Measurements from ENCODE around the gene MUC5AC.
"Not testable (repeated sequence)": the region's sequence is repeated elsewhere in the genome, so short reads cannot be mapped to it uniquely, and the experiment has no call there.

MUC5AC gene

DNA sequence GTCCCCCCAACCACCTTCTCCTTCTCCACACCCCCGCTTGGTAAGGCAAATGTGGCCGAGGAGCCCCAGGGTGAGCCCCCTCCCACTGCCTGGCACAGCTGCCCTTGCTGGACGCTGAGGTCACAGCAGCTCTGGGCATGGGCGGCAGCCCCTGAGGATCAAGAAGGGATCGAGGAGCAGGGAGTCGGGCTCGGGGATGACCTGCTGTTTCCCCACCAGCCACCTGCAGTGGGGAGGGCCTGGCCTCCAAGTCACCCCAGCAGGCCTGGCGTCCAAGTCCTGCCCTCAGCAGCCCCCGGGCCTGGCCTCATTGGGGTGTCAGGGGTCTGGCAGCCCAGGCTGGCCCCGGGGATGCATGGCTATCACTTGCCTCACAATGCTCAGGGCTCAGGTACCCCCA, 23.7 kb downstream of the MUC5AC start:
- ChIA-PET CTCF (no interaction called here), POLR2A (no interaction called here)
- TF ChIP-seq FOXM1 (IDR thresholded peaks at IDR 0.05; ENCODE audit: borderline replicate concordance) (no peak), ZNF384 (IDR thresholded peaks at IDR 0.05) (no peak), FOXA1 (IDR thresholded peaks at IDR 0.05) (no peak), ELF4 (IDR thresholded peaks at IDR 0.05) (no peak), LEF1 (IDR thresholded peaks at IDR 0.05; ENCODE audit: borderline replicate concordance) (no peak), BHLHE40 (IDR thresholded peaks at IDR 0.05; ENCODE audit: borderline replicate concordance) (no peak)
- no peak for DNase-seq (ENCODE audit: extremely low spot score)

DNA sequence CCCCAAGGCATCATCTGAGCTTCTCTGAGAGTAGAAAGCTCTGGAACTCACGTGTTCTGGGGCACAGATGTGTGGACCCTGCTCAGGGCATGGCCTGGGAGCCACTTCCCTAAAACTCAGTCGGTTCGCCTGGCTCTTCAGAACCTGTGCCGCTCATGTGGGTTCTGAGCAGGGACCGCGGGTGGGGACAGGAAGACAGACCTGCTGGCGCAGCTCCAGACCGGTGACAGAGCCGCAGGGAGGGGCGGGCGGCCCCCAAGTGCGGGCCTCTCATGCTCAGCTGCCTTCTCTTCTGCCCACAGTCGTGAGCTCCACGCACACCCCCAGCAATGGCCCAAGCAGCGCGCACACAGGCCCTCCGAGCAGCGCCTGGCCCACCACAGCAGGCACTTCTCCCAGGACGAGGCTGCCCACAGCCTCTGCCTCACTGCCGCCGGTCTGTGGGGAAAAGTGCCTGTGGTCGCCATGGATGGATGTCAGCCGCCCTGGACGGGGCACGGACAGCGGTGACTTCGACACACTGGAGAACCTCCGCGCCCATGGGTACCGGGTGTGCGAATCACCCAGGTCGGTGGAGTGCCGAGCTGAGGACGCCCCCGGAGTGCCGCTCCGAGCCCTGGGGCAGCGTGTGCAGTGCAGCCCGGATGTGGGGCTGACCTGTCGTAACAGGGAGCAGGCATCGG, 24.2 kb downstream of the MUC5AC start:
- CTCF ChIA-PET: no interaction called here
- TF ChIP-seq TARDBP (IDR thresholded peaks at IDR 0.05) (no peak), LEF1 (IDR thresholded peaks at IDR 0.05; ENCODE audit: borderline replicate concordance) (no peak), FOXK2 (IDR thresholded peaks at IDR 0.05) (no peak), SUZ12 (IDR thresholded peaks at IDR 0.05) (no peak), FOXA1 (IDR thresholded peaks at IDR 0.05) (no peak), NFRKB (IDR thresholded peaks at IDR 0.05) (no peak), FOXM1 (IDR thresholded peaks at IDR 0.05; ENCODE audit: borderline replicate concordance) (no peak), CTBP1 (IDR thresholded peaks at IDR 0.05; ENCODE audit: borderline replicate concordance) (no peak), ARNT (IDR thresholded peaks at IDR 0.05) (no peak), HDGF (IDR thresholded peaks at IDR 0.05; ENCODE audit: borderline replicate concordance) (no peak), L3MBTL2 (conservative IDR thresholded peaks at IDR 0.05) (no peak), ZNF384 (IDR thresholded peaks at IDR 0.05) (no peak), ELF4 (IDR thresholded peaks at IDR 0.05) (no peak), SP1 (IDR thresholded peaks at IDR 0.05) (no peak), BHLHE40 (IDR thresholded peaks at IDR 0.05; ENCODE audit: borderline replicate concordance) (no peak)
- TF ChIP-seq, protein P1, sequence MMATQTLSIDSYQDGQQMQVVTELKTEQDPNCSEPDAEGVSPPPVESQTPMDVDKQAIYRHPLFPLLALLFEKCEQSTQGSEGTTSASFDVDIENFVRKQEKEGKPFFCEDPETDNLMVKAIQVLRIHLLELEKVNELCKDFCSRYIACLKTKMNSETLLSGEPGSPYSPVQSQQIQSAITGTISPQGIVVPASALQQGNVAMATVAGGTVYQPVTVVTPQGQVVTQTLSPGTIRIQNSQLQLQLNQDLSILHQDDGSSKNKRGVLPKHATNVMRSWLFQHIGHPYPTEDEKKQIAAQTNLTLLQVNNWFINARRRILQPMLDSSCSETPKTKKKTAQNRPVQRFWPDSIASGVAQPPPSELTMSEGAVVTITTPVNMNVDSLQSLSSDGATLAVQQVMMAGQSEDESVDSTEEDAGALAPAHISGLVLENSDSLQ (IDR thresholded peaks at IDR 0.05): no peak
- POLR2A ChIA-PET: no interaction called here
- no peak for DNase-seq (ENCODE audit: extremely low spot score)

GRCh38 chr11:1184139-1184538, 26.4 kb downstream of the MUC5AC start:
- DNase-seq (ENCODE audit: extremely low spot score); CTCF ChIA-PET; POLR2A ChIA-PET: not testable (repeated sequence)

DNA sequence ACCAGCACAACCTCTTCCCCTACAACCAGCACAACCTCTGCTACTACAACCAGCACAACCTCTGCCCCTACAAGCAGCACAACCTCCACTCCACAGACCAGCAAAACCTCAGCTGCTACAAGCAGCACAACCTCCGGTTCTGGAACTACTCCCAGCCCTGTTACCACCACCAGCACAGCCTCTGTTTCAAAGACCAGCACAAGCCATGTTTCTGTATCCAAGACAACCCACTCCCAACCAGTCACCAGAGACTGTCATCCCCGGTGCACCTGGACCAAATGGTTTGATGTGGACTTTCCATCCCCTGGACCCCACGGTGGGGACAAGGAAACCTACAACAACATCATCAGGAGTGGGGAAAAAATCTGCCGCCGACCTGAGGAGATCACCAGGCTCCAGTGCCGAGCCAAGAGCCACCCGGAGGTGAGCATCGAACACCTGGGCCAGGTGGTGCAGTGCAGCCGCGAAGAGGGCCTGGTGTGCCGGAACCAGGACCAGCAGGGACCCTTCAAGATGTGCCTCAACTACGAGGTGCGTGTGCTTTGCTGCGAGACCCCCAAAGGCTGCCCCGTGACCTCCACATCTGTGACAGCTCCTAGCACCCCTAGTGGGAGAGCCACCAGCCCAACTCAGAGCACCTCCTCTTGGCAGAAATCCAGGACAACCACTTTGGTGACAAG, 30.8 kb downstream of the MUC5AC start:
- POLR2A ChIA-PET; CTCF ChIA-PET; DNase-seq (ENCODE audit: extremely low spot score): not testable (repeated sequence)

- POLR2A ChIA-PET: interaction anchor here (0.6 kb wide), 1 partner anchor 266 kb away, joined by 3 read pairs; no protein-coding TSS in a partner anchor
- DNase-seq (ENCODE audit: extremely low spot score); CTCF ChIA-PET: not testable (repeated sequence)
Measured at GRCh38 chr11:1189816-1190215, 32.1 kb downstream of the MUC5AC start.

GRCh38 chr11:1191786-1192470, 34.2 kb downstream of the MUC5AC start:
- POLR2A ChIA-PET; CTCF ChIA-PET; DNase-seq (ENCODE audit: extremely low spot score): not testable (repeated sequence)

DNA sequence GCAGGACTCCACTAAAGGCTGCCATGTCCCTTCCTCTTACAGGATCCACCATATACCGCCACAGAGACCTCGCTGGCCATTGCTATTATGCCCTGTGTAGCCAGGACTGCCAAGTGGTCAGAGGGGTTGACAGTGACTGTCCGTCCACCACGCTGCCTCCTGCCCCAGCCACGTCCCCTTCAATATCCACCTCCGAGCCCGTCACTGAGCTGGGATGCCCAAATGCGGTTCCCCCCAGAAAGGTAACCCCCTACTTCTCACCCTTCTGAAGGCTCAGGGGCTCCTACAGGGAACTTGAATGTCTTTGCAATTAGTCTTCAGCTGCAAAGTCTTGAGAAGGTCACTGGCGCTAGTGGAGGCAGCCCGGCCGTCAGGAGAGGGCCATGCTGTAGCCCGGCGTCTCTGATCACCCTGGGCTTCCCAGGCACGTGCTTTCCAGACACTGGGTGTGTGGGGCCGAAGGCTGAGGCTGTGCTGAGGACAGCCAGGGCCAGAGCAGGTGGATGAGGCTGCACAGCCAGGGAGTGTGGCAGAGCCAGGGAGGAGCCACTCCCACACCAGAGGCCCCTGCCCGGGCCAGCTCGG, 35.1 kb downstream of the MUC5AC start:
- DNase-seq (ENCODE audit: extremely low spot score): no peak
- TF ChIP-seq FOXA1 (IDR thresholded peaks at IDR 0.05): no peak
- no peak for TF ChIP-seq ARNT (IDR thresholded peaks at IDR 0.05)
- no peak for TF ChIP-seq L3MBTL2 (conservative IDR thresholded peaks at IDR 0.05)
- no peak for TF ChIP-seq TARDBP (IDR thresholded peaks at IDR 0.05)
- TF ChIP-seq HDGF (IDR thresholded peaks at IDR 0.05; ENCODE audit: borderline replicate concordance): no peak
- TF ChIP-seq SUZ12 (IDR thresholded peaks at IDR 0.05): no peak
- TF ChIP-seq SP1 (IDR thresholded peaks at IDR 0.05): no peak
- TF ChIP-seq FOXM1 (IDR thresholded peaks at IDR 0.05; ENCODE audit: borderline replicate concordance): no peak
- no peak for TF ChIP-seq ZNF384 (IDR thresholded peaks at IDR 0.05)
- no peak for TF ChIP-seq NFRKB (IDR thresholded peaks at IDR 0.05)
- TF ChIP-seq, protein P1 (IDR thresholded peaks at IDR 0.05): no peak
- ChIA-PET CTCF (no interaction called here), POLR2A (no interaction called here)

Data from HEK293T (cell line).